K562 (cell line): ENCODE data around the gene SPIB. TPM values are rescaled to one million over a fixed set of nuclear protein-coding genes. Genes with fewer than 3 reads are reported as not detected.

Experiments used
- ARNT ChIP-seq, 2 experiments: fragments of 450-650 bp; IDR thresholded peaks; 2 replicates each; pipeline ENCODE4 v1.6.1; 2016; ENCODE audit warnings: mild to moderate bottlenecking in 1 of 2
- DDX20 ChIP-seq: fragments of 450-650 bp; IDR thresholded peaks from 2 replicates; pipeline ENCODE4 v1.6.1; 2016; ENCODE audit warnings: missing genetic modification characterization, low read depth, mild to moderate bottlenecking, missing compliant biosample characterization, moderate library complexity
- DMBX1 ChIP-seq: fragments of 250-450 bp; sonication (Bioruptor Pico); IDR thresholded peaks from 2 replicates; pipeline ENCODE4 v1.8.0; 2022; ENCODE audit warnings: inconsistent platforms, mild to moderate bottlenecking, moderate library complexity, borderline replicate concordance
- FOXA3 ChIP-seq, 2 experiments: fragments of 450-650 bp in 1 of 2; sonication (generic) in 1 of 2; formaldehyde crosslinking; IDR thresholded peaks in 1 of 2; conservative IDR thresholded peaks in 1 of 2; 2 replicates each; pipeline versions ENCODE4 v1.4.0 to v1.8.0; 2020 to 2022; ENCODE audit warnings: mild to moderate bottlenecking in 2 of 2, missing genetic modification reagents in 1 of 2
- ID3 ChIP-seq, 2 experiments: fragments of 250-450 bp in 1 of 2; fragments of 450-650 bp in 1 of 2; sonication (Bioruptor Pico) in 1 of 2; IDR thresholded peaks; 2 replicates each; pipeline versions ENCODE4 v1.6.1 to v1.8.0; 2016 to 2021; ENCODE audit warnings: mild to moderate bottlenecking in 2 of 2, moderate library complexity in 2 of 2, missing compliant biosample characterization in 1 of 2, missing genetic modification characterization in 1 of 2
- NFIX ChIP-seq: fragments of 250-450 bp; sonication (Bioruptor Pico); IDR thresholded peaks from 2 replicates; pipeline ENCODE4 v1.4.0; 2020; ENCODE audit warnings: low read depth, mild to moderate bottlenecking, moderate library complexity
- PRMT5 ChIP-seq: sonication (generic); formaldehyde crosslinking; IDR thresholded peaks from 2 replicates; pipeline ENCODE4 v1.5.0; 2020; ENCODE audit warnings: missing genetic modification reagents
- REST ChIP-seq, 2 experiments: fragments of 450-650 bp; formaldehyde crosslinking in 1 of 2; IDR thresholded peaks; 2 replicates each; pipeline versions ENCODE4 v1.4.0 to v1.6.1; 2014 to 2020; ENCODE audit warnings: mild to moderate bottlenecking in 2 of 2, borderline replicate concordance in 1 of 2, low read depth in 1 of 2
- TAF9B ChIP-seq: fragments of 450-650 bp; IDR thresholded peaks from 2 replicates; pipeline ENCODE4 v1.6.1; 2018; ENCODE audit warnings: mild to moderate bottlenecking; ENCODE audit not compliant: partially characterized antibody
- TFAP4 ChIP-seq: sonication (generic); formaldehyde crosslinking; IDR thresholded peaks from 2 replicates; pipeline ENCODE4 v1.8.0; 2022; ENCODE audit warnings: missing genetic modification reagents, mild to moderate bottlenecking, moderate library complexity, borderline replicate concordance
- ZBTB7A ChIP-seq: IDR thresholded peaks from 2 replicates; pipeline ENCODE4 v1.6.1; 2011; ENCODE audit warnings: low read depth, mild to moderate bottlenecking, low read length, moderate library complexity, borderline replicate concordance; ENCODE audit not compliant: control insufficient read depth
- ZFP1 ChIP-seq: fragments of 450-650 bp; formaldehyde crosslinking; IDR thresholded peaks from 2 replicates; pipeline ENCODE4 v1.4.0; 2020; ENCODE audit warnings: mild to moderate bottlenecking, mixed read lengths
- ZKSCAN8 ChIP-seq: fragments of 200-800 bp; sonication (Bioruptor generic); IDR thresholded peaks from 2 replicates; pipeline ENCODE4 v1.6.1; 2016; ENCODE audit warnings: missing genetic modification characterization, missing compliant biosample characterization
- ZNF282 ChIP-seq: sonication (generic); formaldehyde crosslinking; IDR thresholded peaks from 2 replicates; pipeline ENCODE4 v1.8.1; 2023; ENCODE audit warnings: missing genetic modification reagents
- ZNF511 ChIP-seq: sonication (generic); formaldehyde crosslinking; IDR thresholded peaks from 2 replicates; pipeline ENCODE4 v1.8.0; 2022; ENCODE audit warnings: mild to moderate bottlenecking, missing genetic modification reagents
- polyA plus RNA-seq, 8 experiments: library from polyadenylated mRNA; depleted of rRNA in 4 of 8; stranded (reverse) in 5 of 8; unstranded in 3 of 8; fragments of >200 nt; fragmentation: Nextera tagmentation in 2 of 8; fragmentation: Illumina TruSeq in 1 of 8; extraction: Ambion mirVana in 2 of 8; extraction: Trizol in 1 of 8; gene quantifications; 2 replicates each; pipeline versions ENCODE4 v1.2.1 to v1.2.3, GENCODE V29; 2011 to 2014; ENCODE audit warnings: inconsistent platforms in 1 of 8, missing spikeins in 1 of 8
- total RNA-seq, 7 experiments: library from RNA; depleted of rRNA in 6 of 7; stranded (reverse); fragments of >200 nt in 6 of 7; fragmentation: Illumina TruSeq in 2 of 7; extraction: Trizol in 2 of 7; gene quantifications; 2 replicates each; pipeline versions ENCODE4 v1.2.1 to v1.2.3, GENCODE V29; 2011 to 2021; ENCODE audit warnings: low replicate concordance in 1 of 7

SPIB gene
- total and polyA plus RNA-seq, 9 of the 15 experiments (the other 6 are each of a cell fraction or from before 2014, with no cell fraction given), result 0.06 to 1.0 (median 0.43) TPM; not detected in 1

GRCh38 chr19:50434525-50434924, 15.8 kb downstream of the SPIB start (continued):
- TF ChIP-seq REST (IDR thresholded peaks at IDR 0.05; ENCODE audit: borderline replicate concordance) (no peak), REST (CRISPR knock-in tag; IDR thresholded peaks at IDR 0.05; ENCODE audit: low read depth) (no peak), ZKSCAN8 (CRISPR knock-in tag) (no peak), ZNF282 (CRISPR knock-in tag) (no peak), ZNF511 (CRISPR knock-in tag) (no peak), ARNT (IDR thresholded peaks at IDR 0.05) (no peak), ZBTB7A (peak; percentile 9; the same call in 1 of the 2 replicates), ZFP1 (CRISPR knock-in tag) (no peak), ID3 (CRISPR knock-in tag; IDR thresholded peaks at IDR 0.05) (no peak), ID3 (tag; IDR thresholded peaks at IDR 0.05) (0 out of 2 replicates have a peak, but pooled peaks have one; percentile 51), PRMT5 (no peak), TAF9B (no peak), TFAP4 (CRISPR knock-in tag) (peak; percentile 38; the same call in 1 of the 2 replicates), DMBX1 (CRISPR knock-in tag) (no peak), NFIX (CRISPR knock-in tag) (peak; percentile 11; the same call in 1 of the 2 replicates), DDX20 (no peak), FOXA3 (CRISPR knock-in tag; conservative IDR thresholded peaks at IDR 0.05 in 1 of 2, IDR thresholded peaks at IDR 0.05 in 1 of 2) (no peak)
